ENCODE measurements around the gene TRA2B.

The TRA2B gene

DNA sequence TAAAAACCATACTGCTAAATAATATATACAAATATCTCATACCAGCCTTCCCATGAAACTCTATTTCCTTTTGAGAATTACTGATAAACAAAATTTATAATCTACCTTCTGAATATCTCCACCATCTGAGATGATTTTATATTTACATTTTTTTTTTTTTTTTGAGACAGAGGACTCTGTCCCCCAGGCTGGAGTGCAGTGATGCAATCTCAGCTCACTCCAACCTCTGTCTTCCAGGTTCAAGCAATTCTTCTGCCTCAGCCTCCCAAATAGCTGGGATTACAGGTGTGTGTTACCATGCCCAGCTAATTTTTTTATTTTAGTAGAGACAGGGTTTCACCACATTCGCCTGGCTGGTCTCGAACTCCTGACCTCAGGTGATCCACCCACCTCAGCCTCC, 70.2 kb downstream of the TRA2B start:
- DNase-seq (ENCODE audit: low read depth) = no peak

DNA sequence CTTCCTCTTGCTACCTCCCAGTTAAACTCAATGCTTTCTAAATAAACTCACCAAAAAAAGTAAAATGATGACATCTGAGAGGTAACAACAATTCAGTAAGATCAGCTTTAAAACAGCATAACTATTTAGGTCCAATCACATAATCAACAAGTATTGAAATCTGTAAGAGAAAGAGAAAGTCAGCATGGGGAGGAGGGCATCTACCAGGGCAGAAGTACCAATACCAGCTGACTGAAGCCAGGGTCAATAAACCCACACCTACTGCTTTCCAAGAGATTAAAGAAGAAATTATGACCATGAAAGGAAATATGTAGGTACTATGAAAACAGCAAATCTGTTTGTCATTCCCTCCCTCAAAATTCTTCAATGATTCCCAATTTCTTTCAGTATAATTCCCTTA, 70.8 kb downstream of the TRA2B start:
- no peak for DNase-seq (ENCODE audit: low read depth)

DNA sequence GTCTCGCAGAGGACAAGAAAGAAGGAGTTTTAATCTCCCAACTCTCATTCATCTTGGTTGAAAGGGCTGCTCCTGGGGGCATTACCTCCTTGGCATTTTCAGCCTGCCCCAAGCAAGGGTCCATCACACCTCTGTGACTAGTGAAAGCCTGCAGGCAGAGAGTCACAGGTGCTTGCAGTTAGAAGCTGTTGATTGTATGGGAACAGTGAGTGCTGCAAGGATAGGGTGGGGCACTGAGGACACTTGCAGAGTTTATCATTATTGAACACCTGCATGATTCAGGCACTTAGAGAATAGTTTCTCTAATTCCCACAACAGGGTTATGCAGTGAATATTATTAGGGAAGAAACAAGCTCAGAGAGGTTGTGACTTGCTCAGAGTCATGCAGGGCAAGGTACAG, 71.3 kb downstream of the TRA2B start:
- no peak for DNase-seq (ENCODE audit: low read depth)

All from iris pigment epithelial cell (primary cell).